Measurements from ENCODE around the gene SLC30A3.

Gene SLC30A3

DNA sequence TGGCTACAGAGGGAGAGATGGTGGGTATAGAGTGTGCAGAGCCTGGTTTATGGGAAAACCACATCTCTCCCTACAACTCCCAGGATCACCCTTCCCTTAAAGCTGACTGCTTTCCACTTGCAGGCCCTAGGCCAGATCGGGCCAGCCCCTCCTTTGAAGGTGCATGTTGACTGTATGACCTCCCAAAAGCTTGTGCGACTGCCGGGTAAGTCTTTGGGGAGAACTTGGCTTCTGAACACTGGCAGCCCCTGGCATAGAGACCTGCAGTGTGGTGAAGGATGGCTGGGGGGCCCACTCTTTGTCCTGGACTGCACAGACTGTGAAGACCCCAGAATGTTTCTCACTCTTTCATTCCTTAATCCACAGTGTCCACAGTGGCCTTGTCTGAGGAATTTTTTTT is 26.2 kb downstream of the SLC30A3 start:
- no peaks in the 10 kb centered on the region for H3K36me3 ChIP-seq (ENCODE audit: control insufficient read depth, insufficient read depth, low read length)
- H2AFZ ChIP-seq, result no peak overlapping the region
- H3K9ac ChIP-seq, result no peak overlapping the region
- no peaks in the 10 kb centered on the region for H3K27me3 ChIP-seq (ENCODE audit: control insufficient read depth, insufficient read depth, low read length)
- no peak overlapping the region for H3K4me3 ChIP-seq (ENCODE audit: low read depth, low read length)
- no peaks in the 10 kb centered on the region for H3K4me1 ChIP-seq
- no peak overlapping the region for H3K27ac ChIP-seq
- H3K79me2 ChIP-seq, result no peaks in the 10 kb centered on the region
- no peak overlapping the region for H3K4me2 ChIP-seq (ENCODE audit: low read length)
- no peak for TF ChIP-seq CTCF (IDR thresholded peaks at IDR 0.05)
- no peaks in the 10 kb centered on the region for H3K9me3 ChIP-seq (ENCODE audit: control insufficient read depth, low read length)

DNA sequence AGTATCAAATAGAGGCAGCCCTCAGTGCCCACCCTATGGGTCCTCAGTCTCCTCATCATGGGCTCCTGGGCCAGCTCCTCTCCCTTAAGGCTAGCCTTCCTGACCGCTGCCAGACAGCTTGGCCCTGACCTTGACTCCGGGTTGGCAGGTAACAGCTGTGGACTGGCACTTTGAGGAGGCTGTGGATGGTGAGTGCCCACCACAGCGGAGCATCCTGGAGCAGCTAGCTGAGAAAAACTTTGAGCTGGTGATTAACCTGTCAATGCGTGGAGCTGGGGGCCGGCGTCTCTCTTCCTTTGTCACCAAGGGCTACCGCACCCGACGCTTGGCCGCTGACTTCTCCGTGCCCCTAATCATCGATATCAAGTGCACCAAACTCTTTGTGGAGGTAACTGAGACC is 26.7 kb downstream of the SLC30A3 start:
- H3K79me2 ChIP-seq, result no peaks in the 10 kb centered on the region
- no peak overlapping the region for H3K9ac ChIP-seq
- no peak overlapping the region for H3K27ac ChIP-seq
- H3K27me3 ChIP-seq (ENCODE audit: control insufficient read depth, insufficient read depth, low read length), result no peaks in the 10 kb centered on the region
- H3K4me1 ChIP-seq, result no peaks in the 10 kb centered on the region
- H3K4me2 ChIP-seq (ENCODE audit: low read length), result no peak overlapping the region
- H3K4me3 ChIP-seq (ENCODE audit: low read depth, low read length), result no peak overlapping the region
- H3K9me3 ChIP-seq (ENCODE audit: control insufficient read depth, low read length), result no peaks in the 10 kb centered on the region
- H3K36me3 ChIP-seq (ENCODE audit: control insufficient read depth, insufficient read depth, low read length), result no peaks in the 10 kb centered on the region
- H2AFZ ChIP-seq, result no peak overlapping the region
- TF ChIP-seq CTCF (IDR thresholded peaks at IDR 0.05), result no peak

- no peaks in the 10 kb centered on the region for H3K36me3 ChIP-seq (ENCODE audit: control insufficient read depth, insufficient read depth, low read length)
- no peak overlapping the region for H3K4me3 ChIP-seq (ENCODE audit: low read depth, low read length)
- no peak overlapping the region for H3K9ac ChIP-seq
- H3K79me2 ChIP-seq, result no peaks in the 10 kb centered on the region
- no peak overlapping the region for H3K4me2 ChIP-seq (ENCODE audit: low read length)
- H3K27me3 ChIP-seq (ENCODE audit: control insufficient read depth, insufficient read depth, low read length), result no peaks in the 10 kb centered on the region
- TF ChIP-seq CTCF (IDR thresholded peaks at IDR 0.05), result no peak
- no peak overlapping the region for H2AFZ ChIP-seq
- no peaks in the 10 kb centered on the region for H3K9me3 ChIP-seq (ENCODE audit: control insufficient read depth, low read length)
- no peak overlapping the region for H3K27ac ChIP-seq
- no peaks in the 10 kb centered on the region for H3K4me1 ChIP-seq
Measured at GRCh38 chr2:27233341-27233740, 29.5 kb downstream of the SLC30A3 start.

- H3K27ac ChIP-seq, result no peak overlapping the region
- H3K79me2 ChIP-seq, result no peaks in the 10 kb centered on the region
- no peak overlapping the region for H3K9ac ChIP-seq
- no peak overlapping the region for H2AFZ ChIP-seq
- TF ChIP-seq CTCF (IDR thresholded peaks at IDR 0.05), result no peak
- H3K27me3 ChIP-seq (ENCODE audit: control insufficient read depth, insufficient read depth, low read length), result no peaks in the 10 kb centered on the region
- no peaks in the 10 kb centered on the region for H3K4me1 ChIP-seq
- H3K9me3 ChIP-seq (ENCODE audit: control insufficient read depth, low read length), result no peaks in the 10 kb centered on the region
- H3K36me3 ChIP-seq (ENCODE audit: control insufficient read depth, insufficient read depth, low read length), result no peaks in the 10 kb centered on the region
- no peak overlapping the region for H3K4me3 ChIP-seq (ENCODE audit: low read depth, low read length)
- H3K4me2 ChIP-seq (ENCODE audit: low read length), result no peak overlapping the region
Measured at GRCh38 chr2:27231921-27232320, 30.9 kb downstream of the SLC30A3 start.

DNA sequence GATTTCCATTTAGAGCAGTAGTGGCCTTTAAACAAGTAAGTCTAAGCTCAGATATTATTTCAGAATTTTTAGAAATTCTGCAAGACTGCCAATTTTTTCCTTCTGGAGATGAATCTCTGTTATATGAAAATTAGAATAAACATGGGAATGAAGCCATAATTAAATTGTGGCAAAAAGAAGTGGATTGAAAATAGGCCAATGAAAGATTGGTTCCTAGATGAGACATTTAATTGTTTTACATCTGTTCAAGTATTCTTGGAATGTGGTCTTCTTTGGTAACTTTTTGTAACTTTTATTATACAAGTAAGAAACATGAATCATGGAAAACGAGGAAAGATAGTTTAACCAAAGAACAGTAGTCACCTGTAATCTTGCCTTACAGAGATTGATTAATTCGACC is 35.3 kb downstream of the SLC30A3 start:
- no peak overlapping the region for H3K9ac ChIP-seq
- no peaks in the 10 kb centered on the region for H3K36me3 ChIP-seq (ENCODE audit: control insufficient read depth, insufficient read depth, low read length)
- no peak overlapping the region for H3K4me2 ChIP-seq (ENCODE audit: low read length)
- no peaks in the 10 kb centered on the region for H3K9me3 ChIP-seq (ENCODE audit: control insufficient read depth, low read length)
- H3K4me3 ChIP-seq (ENCODE audit: low read depth, low read length), result no peak overlapping the region
- H3K27ac ChIP-seq, result no peak overlapping the region
- TF ChIP-seq CTCF (IDR thresholded peaks at IDR 0.05), result no peak
- no peak overlapping the region for H2AFZ ChIP-seq
- no peaks in the 10 kb centered on the region for H3K27me3 ChIP-seq (ENCODE audit: control insufficient read depth, insufficient read depth, low read length)
- H3K4me1 ChIP-seq, result no peaks in the 10 kb centered on the region
- no peaks in the 10 kb centered on the region for H3K79me2 ChIP-seq

Data from parathyroid adenoma (tissue), 2 donors.